H1 (cell line): ENCODE measurements around the gene MBD3L2. TPM values are rescaled to one million over a fixed set of nuclear protein-coding genes. Genes with fewer than 3 reads are reported as not detected.
A peak's percentile ranks its signal among the peaks of the same experiment; 100 is the strongest.

ENCODE experiments used
- CTCF ChIA-PET: fragments of 300-600 bp; sonication (Branson Sonifier 250); formaldehyde crosslinking; loops from one replicate; lab custom pipeline; 2021; ENCODE audit not compliant: partially characterized antibody; lab: Charles Lee
- POLR2A ChIA-PET: fragments of 300-600 bp; sonication (Branson Sonifier 250); formaldehyde crosslinking; loops from one replicate; lab custom pipeline; 2021; ENCODE audit warnings: inconsistent platforms; ENCODE audit not compliant: partially characterized antibody; lab: Charles Lee
- DNase-seq, 2 experiments: peaks; one replicate each; pipeline versions ENCODE4 v3.0.0 to v3.0.0-alpha.2; 2010 to 2022; ENCODE audit warnings: low spot score in 2 of 2, low read depth in 1 of 2, mixed read lengths in 1 of 2
- FAIRE-seq: peaks from 2 replicates; lab custom pipeline; 2011; peaks lifted over from hg19 to GRCh38; lab: Jason Lieb, UNC
- H2AFZ ChIP-seq: 2 replicates; pipeline ENCODE4 v1.8.1; 2012; ENCODE audit warnings: low read length, inconsistent platforms
- H2AK5ac ChIP-seq: 2 replicates; pipeline ENCODE4 v1.6.1; 2013; ENCODE audit warnings: low read depth, low read length
- H2BK120ac ChIP-seq: replicated peaks from 2 replicates; pipeline ENCODE3; 2013; ENCODE audit warnings: low read depth, low read length, inconsistent platforms
- H2BK12ac ChIP-seq: 2 replicates; pipeline ENCODE4 v1.6.1; 2013; ENCODE audit warnings: low read depth, low read length
- H2BK15ac ChIP-seq: 2 replicates; pipeline ENCODE4 v1.6.1; 2013; ENCODE audit warnings: low read length
- H2BK20ac ChIP-seq: 2 replicates; pipeline ENCODE4 v1.6.1; 2013; ENCODE audit warnings: low read length
- H2BK5ac ChIP-seq: 2 replicates; pipeline ENCODE4 v1.6.1; 2013; ENCODE audit warnings: low read depth, low read length
- H3K14ac ChIP-seq: 2 replicates; pipeline ENCODE4 v1.6.1; 2013; ENCODE audit warnings: inconsistent platforms; ENCODE audit not compliant: insufficient read length
- H3K18ac ChIP-seq: 2 replicates; pipeline ENCODE4 v1.6.1; 2013; ENCODE audit warnings: low read length; ENCODE audit errors: extremely low read depth
- H3K23ac ChIP-seq: 2 replicates; pipeline ENCODE4 v1.6.1; 2013; ENCODE audit warnings: inconsistent platforms; ENCODE audit not compliant: insufficient read length
- H3K23me2 ChIP-seq: 2 replicates; pipeline ENCODE4 v1.6.1; 2013; ENCODE audit warnings: low read depth, low read length
- H3K27ac ChIP-seq: 2 replicates; pipeline ENCODE4 v1.6.1; 2011; ENCODE audit warnings: low read depth, low read length, inconsistent platforms
- H3K27me3 ChIP-seq, 4 experiments: replicated peaks in 1 of 4; 1 replicate in 1 of 4; 2 replicates in 3 of 4; pipeline versions ENCODE4 v1.6.1 to v1.8.1; 2011 to 2013; ENCODE audit warnings: low read length in 3 of 4, mild to moderate bottlenecking in 3 of 4, inconsistent platforms in 2 of 4, mixed read lengths in 2 of 4, moderate library complexity in 1 of 4; ENCODE audit not compliant: control insufficient read depth in 3 of 4, insufficient read depth in 3 of 4; ENCODE audit errors: extremely low read depth in 1 of 4
- H3K36me3 ChIP-seq, 4 experiments: 2 replicates each; pipeline versions ENCODE4 v1.6.1 to v1.8.1; 2011 to 2013; ENCODE audit warnings: mild to moderate bottlenecking in 4 of 4, low read length in 3 of 4, moderate library complexity in 2 of 4, control low read depth in 1 of 4, inconsistent platforms in 1 of 4; ENCODE audit not compliant: insufficient read depth in 4 of 4, control insufficient read depth in 2 of 4
- H3K4ac ChIP-seq: replicated peaks from 2 replicates; pipeline ENCODE3; 2013; ENCODE audit warnings: low read length, low read depth, mixed read lengths, inconsistent platforms; ENCODE audit not compliant: insufficient read length
- H3K4me1 ChIP-seq, 4 experiments: replicated peaks in 1 of 4; 1 replicate in 1 of 4; 2 replicates in 3 of 4; pipeline versions ENCODE4 v1.6.1 to v1.8.1; 2011 to 2013; ENCODE audit warnings: low read length in 3 of 4, inconsistent platforms in 2 of 4, mixed read lengths in 1 of 4; ENCODE audit not compliant: insufficient read depth in 4 of 4, control insufficient read depth in 3 of 4
- H3K4me2 ChIP-seq, 2 experiments: 2 replicates each; pipeline versions ENCODE4 v1.6.1 to v1.8.1; 2011 to 2013; ENCODE audit warnings: low read depth in 2 of 2, low read length in 2 of 2, control low read depth in 1 of 2, inconsistent platforms in 1 of 2, mild to moderate bottlenecking in 1 of 2; ENCODE audit not compliant: insufficient read depth in 1 of 2
- H3K4me3 ChIP-seq, 4 experiments: fragments of 200-600, 300-600 bp in 1 of 4; sonication (generic), shearing (Covaris generic), sonication (Bioruptor Twin) in 1 of 4; 2 replicates each; pipeline versions ENCODE4 v1.5.1 to v1.8.1; 2011 to 2016; ENCODE audit warnings: low read length in 4 of 4, low read depth in 3 of 4, control low read depth in 2 of 4, inconsistent platforms in 2 of 4, mild to moderate bottlenecking in 2 of 4, mixed read lengths in 1 of 4, moderate library complexity in 1 of 4; ENCODE audit not compliant: insufficient read depth in 2 of 4; ENCODE audit errors: extremely low read depth in 1 of 4
- H3K56ac ChIP-seq: replicated peaks from 2 replicates; pipeline ENCODE3; 2013; ENCODE audit warnings: low read depth, mild to moderate bottlenecking, mixed read lengths, low read length, inconsistent platforms; ENCODE audit not compliant: insufficient read length
- H3K79me1 ChIP-seq: 2 replicates; pipeline ENCODE4 v1.6.1; 2013; ENCODE audit warnings: low read depth, low read length, control low read depth
- H3K79me2 ChIP-seq, 2 experiments: 2 replicates each; pipeline versions ENCODE4 v1.6.1 to v1.8.1; 2012 to 2013; ENCODE audit warnings: low read length in 2 of 2, mild to moderate bottlenecking in 2 of 2, inconsistent platforms in 1 of 2; ENCODE audit not compliant: insufficient read depth in 2 of 2, control insufficient read depth in 1 of 2
- H3K9ac ChIP-seq, 4 experiments: replicated peaks in 1 of 4; 1 replicate in 1 of 4; 2 replicates in 3 of 4; pipeline versions ENCODE4 v1.6.1 to v1.8.1; 2011 to 2013; ENCODE audit warnings: low read depth in 3 of 4, low read length in 3 of 4, control low read depth in 2 of 4, mild to moderate bottlenecking in 2 of 4, moderate library complexity in 2 of 4, inconsistent platforms in 1 of 4; ENCODE audit errors: extremely low read depth in 1 of 4
- H3K9me3 ChIP-seq, 2 experiments: 2 replicates each; pipeline versions ENCODE4 v1.6.1 to v1.8.1; 2012 to 2013; ENCODE audit warnings: mild to moderate bottlenecking in 2 of 2, moderate library complexity in 2 of 2, control low read depth in 1 of 2, inconsistent platforms in 1 of 2, low read depth in 1 of 2, low read length in 1 of 2, mixed read lengths in 1 of 2; ENCODE audit not compliant: insufficient read depth in 2 of 2
- H4K20me1 ChIP-seq, 2 experiments: replicated peaks in 1 of 2; 2 replicates each; pipeline versions ENCODE3 to v1.8.1; 2011 to 2013; ENCODE audit warnings: inconsistent platforms in 2 of 2, low read length in 2 of 2, mild to moderate bottlenecking in 1 of 2; ENCODE audit not compliant: insufficient read depth in 2 of 2, control insufficient read depth in 1 of 2
- H4K5ac ChIP-seq: 2 replicates; pipeline ENCODE4 v1.6.1; 2013; ENCODE audit warnings: low read length, low read depth, mixed read lengths, inconsistent platforms; ENCODE audit not compliant: insufficient read length
- H4K8ac ChIP-seq: 2 replicates; pipeline ENCODE4 v1.8.0; 2013; ENCODE audit warnings: mild to moderate bottlenecking, moderate library complexity, low read length, inconsistent platforms; ENCODE audit not compliant: insufficient read depth; ENCODE audit errors: extremely low read depth
- H4K91ac ChIP-seq: replicated peaks from 2 replicates; pipeline ENCODE3; 2013; ENCODE audit warnings: low read length, mixed read lengths, inconsistent platforms; ENCODE audit not compliant: insufficient read length
- ATF2 ChIP-seq: IDR thresholded peaks from 2 replicates; pipeline ENCODE4 v1.6.1; 2012; ENCODE audit warnings: low read length, inconsistent platforms
- BCL11A ChIP-seq, 2 experiments: IDR thresholded peaks; one replicate each; pipeline ENCODE4 v1.6.1; 2011; ENCODE audit warnings: low read depth in 2 of 2, low read length in 2 of 2, mild to moderate bottlenecking in 2 of 2
- CBX5 ChIP-seq: fragments of 300-800, 300-1000 bp; sonication (generic); IDR thresholded peaks from 2 replicates; pipeline ENCODE4 v1.7.1; 2016; ENCODE audit warnings: antibody characterized with exemption, low read length, low read depth
- CEBPB ChIP-seq: IDR thresholded peaks from 2 replicates; pipeline ENCODE4 v1.6.1; 2012; ENCODE audit warnings: low read depth, low read length
- CREB1 ChIP-seq: IDR thresholded peaks from 2 replicates; pipeline ENCODE4 v1.6.1; 2012; ENCODE audit warnings: inconsistent platforms
- JUN ChIP-seq: IDR thresholded peaks from 2 replicates; pipeline ENCODE4 v1.6.1; 2011; ENCODE audit warnings: low read depth, mild to moderate bottlenecking, improper control_type of control experiment, low read length
- RBBP5 ChIP-seq: IDR thresholded peaks from 2 replicates; pipeline ENCODE4 v1.7.1; 2012; ENCODE audit warnings: low read depth, mild to moderate bottlenecking, inconsistent platforms, low read length, moderate library complexity, borderline replicate concordance
- SIN3A ChIP-seq, 2 experiments: IDR thresholded peaks in 1 of 2; conservative IDR thresholded peaks in 1 of 2; 2 replicates each; pipeline ENCODE4 v1.6.1; 2011 to 2012; ENCODE audit warnings: low read length in 2 of 2, improper control_type of control experiment in 1 of 2, low read depth in 1 of 2, mild to moderate bottlenecking in 1 of 2
- TEAD4 ChIP-seq: IDR thresholded peaks from 2 replicates; pipeline ENCODE4 v1.6.1; 2012; ENCODE audit warnings: low read depth, low read length, inconsistent platforms, mixed read lengths
- ZNF274 ChIP-seq: IDR thresholded peaks from 2 replicates; pipeline ENCODE4 v1.7.0; 2012; ENCODE audit warnings: low read length, borderline replicate concordance; ENCODE audit errors: extremely low read depth
- WGBS, 2 experiments: shearing (Covaris generic) in 1 of 2; methylation state at CpG; one replicate each; pipeline versions ENCODE4 v1.1.6 to v1.1.7; 2013 to 2015; ENCODE audit warnings: low lambda C conversion rate in 2 of 2, mixed read lengths in 2 of 2, inconsistent platforms in 1 of 2, low coverage in 1 of 2, missing lambda C conversion rate in 1 of 2; ENCODE audit not compliant: insufficient replicate concordance in 2 of 2, insufficient coverage in 1 of 2, insufficient read length in 1 of 2; ENCODE audit errors: extremely low coverage in 1 of 2, missing lambda C conversion rate in 1 of 2; 5-methylcytosine and 5-hydroxymethylcytosine counted together
- polyA plus RNA-seq, 7 experiments: library from polyadenylated mRNA; depleted of rRNA in 3 of 7; stranded (reverse) in 5 of 7; unstranded in 2 of 7; fragments of >200 nt in 5 of 7; fragments of 200-250 nt in 2 of 7; gene quantifications; 1 replicate in 5 of 7; 2 replicates in 1 of 7; 4 replicates in 1 of 7; pipeline versions ENCODE4 v1.2.1 to v1.2.3, GENCODE V29; 2011 to 2013; ENCODE audit warnings: missing spikeins in 2 of 7, mixed read lengths in 2 of 7
- total RNA-seq: library from RNA; stranded (reverse); fragmentation: NEBNext Ultra II Directional; extraction: Animal tissue kit (Norgen Biotek cat#: 25700); gene quantifications from 2 replicates; pipeline ENCODE4 v1.2.1, GENCODE V29; 2021

The MBD3L2 gene
- total and polyA plus RNA-seq, 2 of the 8 experiments (the other 6 are each of a cell fraction or from before 2014, with no cell fraction given) = not detected

DNA sequence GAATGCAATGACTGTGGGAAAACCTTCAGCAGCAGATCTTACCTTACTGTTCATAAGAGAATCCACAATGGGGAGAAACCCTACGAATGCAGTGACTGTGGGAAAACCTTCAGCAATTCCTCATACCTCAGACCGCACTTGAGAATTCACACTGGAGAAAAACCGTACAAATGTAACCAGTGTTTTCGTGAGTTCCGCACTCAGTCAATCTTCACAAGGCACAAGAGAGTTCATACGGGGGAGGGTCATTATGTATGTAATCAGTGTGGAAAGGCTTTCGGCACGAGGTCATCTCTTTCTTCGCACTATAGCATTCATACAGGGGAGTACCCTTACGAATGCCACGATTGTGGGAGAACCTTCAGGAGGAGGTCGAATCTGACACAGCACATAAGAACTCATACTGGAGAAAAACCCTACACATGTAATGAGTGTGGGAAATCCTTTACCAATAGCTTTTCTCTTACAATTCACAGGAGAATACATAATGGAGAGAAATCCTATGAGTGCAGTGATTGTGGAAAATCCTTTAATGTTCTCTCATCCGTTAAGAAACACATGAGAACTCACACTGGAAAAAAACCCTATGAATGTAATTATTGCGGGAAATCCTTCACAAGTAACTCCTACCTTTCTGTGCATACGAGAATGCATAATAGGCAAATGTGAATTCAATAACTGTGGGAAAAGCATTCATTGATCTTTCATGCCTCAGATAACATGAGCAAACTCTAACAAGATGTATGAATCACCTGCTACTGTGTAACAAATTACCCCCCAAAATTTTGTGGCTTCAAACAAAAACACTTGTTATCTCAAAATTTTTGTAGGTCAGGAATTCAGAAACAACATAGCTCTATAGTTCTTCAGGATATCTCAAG, 34.2 kb downstream of the MBD3L2 start:
- no peak overlapping the region for H3K56ac ChIP-seq
- no peak overlapping the region for H2BK5ac ChIP-seq
- peak; percentile 60 for FAIRE-seq
- 96% methylated on average over 15 of the region's 15 CpGs; no CpG with 5 or more reads in 1 of the 2 experiments for WGBS, 2 experiments
- no peak overlapping the region for H2BK15ac ChIP-seq
- ChIA-PET CTCF (interaction anchor here (0.9 to 1.0 kb wide), 2 partner anchors 19 to 258 kb away, joined by 4 read pairs; no protein-coding TSS in a partner anchor), POLR2A (interaction anchor here (1.6 kb wide), 1 partner anchor 14 kb away, joined by 6 read pairs; the partner anchor contains the start of gene ZNF557)
- no peaks in the 10 kb centered on the region for H4K20me1 ChIP-seq
- H3K4me1 ChIP-seq = no peaks in the 10 kb centered on the region
- no peak overlapping the region for H3K14ac ChIP-seq
- H3K4ac ChIP-seq = no peak overlapping the region
- H4K8ac ChIP-seq = no peak overlapping the region
- H3K18ac ChIP-seq = no peak overlapping the region
- no peak overlapping the region for H2BK120ac ChIP-seq
- H2BK12ac ChIP-seq = no peak overlapping the region
- no peak overlapping the region for H4K91ac ChIP-seq
- H3K36me3 ChIP-seq = peaks cover 39 to 90% (median 61%) of the 10 kb centered on the region in 4 experiments
- H3K4me2 ChIP-seq = no peak overlapping the region
- no peak for DNase-seq
- H3K27ac ChIP-seq = no peak overlapping the region
- H2AFZ ChIP-seq = no peak overlapping the region
- H2AK5ac ChIP-seq = no peak overlapping the region
- no peaks in the 10 kb centered on the region for H3K23me2 ChIP-seq
- peak overlapping the region in 1 of 4 experiments; percentile 39; a peak in 1 of 8 replicates for H3K4me3 ChIP-seq
- no peaks in the 10 kb centered on the region for H3K79me1 ChIP-seq
- no peaks in the 10 kb centered on the region for H3K27me3 ChIP-seq
- no peak overlapping the region for H4K5ac ChIP-seq
- H3K9me3 ChIP-seq = peaks cover 83 to 91% of the 10 kb centered on the region in 2 experiments
- no peak overlapping the region for H3K9ac ChIP-seq
- H3K79me2 ChIP-seq = no peaks in the 10 kb centered on the region
- no peak overlapping the region for H3K23ac ChIP-seq
- H2BK20ac ChIP-seq = no peak overlapping the region
- no peak for TF ChIP-seq TEAD4
- no peak for TF ChIP-seq BCL11A (IDR thresholded peaks at IDR 0.05; ENCODE audit: low read depth in 2 of 2, low read length in 2 of 2)
- TF ChIP-seq ZNF274 = peak; percentile 98
- TF ChIP-seq RBBP5 = no peak
- TF ChIP-seq CEBPB = no peak
- TF ChIP-seq CBX5 = no peak
- TF ChIP-seq ATF2 = 0 out of 2 replicates have a peak, but pooled peaks have one; percentile 21
- TF ChIP-seq SIN3A (conservative IDR thresholded peaks at IDR 0.05 in 1 of 2, IDR thresholded peaks at IDR 0.05 in 1 of 2; ENCODE audit: low read depth in 1 of 2, low read length in 2 of 2) = no peak
- TF ChIP-seq JUN = no peak
- no peak for TF ChIP-seq CREB1
